ENCODE results near the gene HIVEP1. TPM values are rescaled to one million over a fixed set of nuclear protein-coding genes. Genes with fewer than 3 reads are reported as not detected.

Gene HIVEP1
- total RNA-seq, 1 donor from 2014 or later, result 45.4 TPM

DNA sequence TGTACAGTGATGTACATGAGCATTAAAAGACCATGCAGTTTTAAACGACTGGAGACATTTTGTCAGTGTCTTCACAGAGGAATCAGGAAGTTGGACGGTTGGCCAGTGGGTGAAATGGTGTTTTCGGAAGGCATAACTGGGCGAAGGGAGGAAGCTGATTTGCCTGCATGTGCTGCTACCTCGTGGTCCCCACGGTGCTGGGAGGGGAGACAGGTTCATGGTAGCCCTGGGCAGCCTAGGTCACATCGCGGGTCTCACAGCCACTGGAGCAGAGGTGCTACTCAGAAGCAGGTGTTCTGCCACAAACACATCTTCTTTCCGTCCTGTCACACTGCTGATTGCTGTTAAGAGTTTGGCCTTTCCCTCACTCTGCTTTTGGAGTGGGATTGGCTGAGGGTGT, 35.2 kb downstream of the HIVEP1 start:
- no peak for DNase-seq (ENCODE audit: low read depth)
- TF ChIP-seq, protein P1, sequence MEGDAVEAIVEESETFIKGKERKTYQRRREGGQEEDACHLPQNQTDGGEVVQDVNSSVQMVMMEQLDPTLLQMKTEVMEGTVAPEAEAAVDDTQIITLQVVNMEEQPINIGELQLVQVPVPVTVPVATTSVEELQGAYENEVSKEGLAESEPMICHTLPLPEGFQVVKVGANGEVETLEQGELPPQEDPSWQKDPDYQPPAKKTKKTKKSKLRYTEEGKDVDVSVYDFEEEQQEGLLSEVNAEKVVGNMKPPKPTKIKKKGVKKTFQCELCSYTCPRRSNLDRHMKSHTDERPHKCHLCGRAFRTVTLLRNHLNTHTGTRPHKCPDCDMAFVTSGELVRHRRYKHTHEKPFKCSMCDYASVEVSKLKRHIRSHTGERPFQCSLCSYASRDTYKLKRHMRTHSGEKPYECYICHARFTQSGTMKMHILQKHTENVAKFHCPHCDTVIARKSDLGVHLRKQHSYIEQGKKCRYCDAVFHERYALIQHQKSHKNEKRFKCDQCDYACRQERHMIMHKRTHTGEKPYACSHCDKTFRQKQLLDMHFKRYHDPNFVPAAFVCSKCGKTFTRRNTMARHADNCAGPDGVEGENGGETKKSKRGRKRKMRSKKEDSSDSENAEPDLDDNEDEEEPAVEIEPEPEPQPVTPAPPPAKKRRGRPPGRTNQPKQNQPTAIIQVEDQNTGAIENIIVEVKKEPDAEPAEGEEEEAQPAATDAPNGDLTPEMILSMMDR (IDR thresholded peaks at IDR 0.05; ENCODE audit: insufficient read depth, low read length, poor library complexity, severe bottlenecking), result no peak
- no peaks in the 10 kb centered on the region for H3K27me3 ChIP-seq (ENCODE audit: control insufficient read depth, insufficient read depth, low read length)
- no peaks in the 10 kb centered on the region for H3K36me3 ChIP-seq (ENCODE audit: control insufficient read depth, insufficient read depth, low read length)
- no peak overlapping the region for H3K4me3 ChIP-seq (ENCODE audit: low read depth, low read length)

DNA sequence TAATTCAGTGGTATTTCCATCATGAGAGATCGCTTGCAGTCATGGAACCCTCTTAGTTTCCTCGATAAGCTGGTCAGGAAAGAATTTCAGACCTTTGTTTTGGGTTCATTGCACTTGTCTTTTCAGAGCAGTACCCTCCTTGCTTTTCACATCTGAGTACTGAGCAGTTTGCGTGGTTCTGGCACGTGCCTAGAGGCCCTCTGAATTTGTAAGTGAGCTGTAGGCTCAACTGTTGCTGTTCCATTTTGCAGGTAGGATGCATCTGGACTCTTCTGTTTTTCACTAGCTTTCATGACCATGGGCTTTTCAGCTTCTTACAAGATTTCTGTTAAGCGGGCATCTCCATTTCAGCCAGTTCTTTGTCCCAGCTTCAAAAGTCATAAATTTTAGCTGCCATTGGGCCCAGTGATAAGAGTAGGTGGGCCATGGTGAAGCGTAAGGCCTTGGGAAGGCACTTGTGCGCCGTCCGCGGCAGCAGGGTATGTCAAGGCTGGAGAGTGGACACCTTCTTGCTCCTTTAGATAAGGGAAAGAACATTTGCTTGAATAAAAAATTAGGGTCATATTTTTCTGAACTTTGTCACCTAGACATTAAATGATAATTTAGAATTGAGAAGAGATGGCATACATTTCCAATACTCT, 35.8 kb downstream of the HIVEP1 start:
- no peak for DNase-seq (ENCODE audit: low read depth)
- no peaks in the 10 kb centered on the region for H3K36me3 ChIP-seq (ENCODE audit: control insufficient read depth, insufficient read depth, low read length)
- no peaks in the 10 kb centered on the region for H3K27me3 ChIP-seq (ENCODE audit: control insufficient read depth, insufficient read depth, low read length)
- TF ChIP-seq, protein P1 (IDR thresholded peaks at IDR 0.05; ENCODE audit: insufficient read depth, low read length, poor library complexity, severe bottlenecking), result no peak
- H3K4me3 ChIP-seq (ENCODE audit: low read depth, low read length), result no peak overlapping the region

DNA sequence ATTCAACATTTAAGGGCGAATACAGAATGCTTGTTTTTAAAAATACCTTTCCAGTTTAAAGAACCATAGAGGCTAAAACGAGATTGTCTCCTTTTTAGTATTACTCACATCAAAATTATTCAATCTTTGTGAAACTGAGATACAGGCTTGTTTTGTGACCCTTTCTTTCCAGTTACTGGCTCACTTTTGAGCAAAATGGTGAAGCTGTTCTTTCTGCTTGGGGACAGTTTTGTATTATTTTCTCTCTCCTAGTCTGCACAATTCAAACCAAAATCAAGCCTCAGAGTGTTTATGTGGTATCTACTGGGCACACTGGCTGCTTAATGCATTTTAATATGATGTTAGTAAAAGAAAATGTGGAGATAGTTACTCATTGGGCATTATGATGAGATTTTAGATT, 36.5 kb downstream of the HIVEP1 start:
- no peaks in the 10 kb centered on the region for H3K36me3 ChIP-seq (ENCODE audit: control insufficient read depth, insufficient read depth, low read length)
- H3K4me3 ChIP-seq (ENCODE audit: low read depth, low read length), result no peak overlapping the region
- TF ChIP-seq, protein P1 (IDR thresholded peaks at IDR 0.05; ENCODE audit: insufficient read depth, low read length, poor library complexity, severe bottlenecking), result no peak
- DNase-seq (ENCODE audit: low read depth), result no peak
- H3K27me3 ChIP-seq (ENCODE audit: control insufficient read depth, insufficient read depth, low read length), result no peaks in the 10 kb centered on the region

DNA sequence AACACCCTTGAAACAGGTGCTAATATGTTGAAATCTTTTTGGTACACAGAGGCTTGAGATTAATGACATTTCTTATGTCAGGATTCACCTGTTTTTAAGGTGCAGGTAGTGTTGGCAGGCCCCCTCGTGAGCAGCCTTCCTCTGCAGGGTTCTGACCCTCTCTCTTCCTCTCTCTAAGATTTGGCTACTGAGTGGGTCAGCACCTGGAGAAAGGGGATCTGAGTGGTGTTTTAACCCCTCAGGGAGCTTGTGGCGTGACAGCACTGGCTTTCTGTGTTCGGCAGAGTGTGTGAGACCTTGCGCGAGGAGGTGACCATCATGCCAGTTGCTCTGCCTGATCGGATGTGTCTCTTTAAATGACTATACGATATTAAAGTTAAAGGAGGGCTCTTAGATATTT, 37.1 kb downstream of the HIVEP1 start:
- DNase-seq (ENCODE audit: low read depth), result no peak
- Histone ChIP-seq H3K27me3 (ENCODE audit: control insufficient read depth, insufficient read depth, low read length) (no peaks in the 10 kb centered on the region), H3K36me3 (ENCODE audit: control insufficient read depth, insufficient read depth, low read length) (no peaks in the 10 kb centered on the region), H3K4me3 (ENCODE audit: low read depth, low read length) (no peak overlapping the region)
- TF ChIP-seq, protein P1 (IDR thresholded peaks at IDR 0.05; ENCODE audit: insufficient read depth, low read length, poor library complexity, severe bottlenecking), result no peak

DNA sequence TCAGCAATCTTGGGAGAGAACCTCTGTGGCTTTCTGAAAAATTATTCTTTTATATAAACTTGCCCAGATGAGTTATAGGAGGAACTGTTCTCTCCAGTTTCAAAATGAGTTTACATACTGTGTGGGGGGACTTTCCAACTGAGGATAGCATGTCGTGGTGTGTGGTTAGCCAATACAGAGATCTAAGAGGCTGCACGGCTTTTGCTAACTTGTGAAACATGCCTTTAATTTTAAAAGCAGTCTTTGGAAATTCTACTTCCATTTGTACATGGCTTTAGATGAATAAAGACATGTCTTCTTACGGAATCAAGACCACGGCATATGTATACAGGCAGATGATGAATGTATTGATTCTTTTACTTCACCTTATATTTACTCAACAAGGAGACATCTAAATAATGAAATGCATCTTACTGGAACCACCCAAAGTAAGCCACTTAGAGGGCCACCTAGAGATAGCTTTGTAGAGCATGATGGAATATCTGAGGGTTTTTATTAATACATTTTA, 39.8 kb downstream of the HIVEP1 start:
- Histone ChIP-seq H3K27me3 (ENCODE audit: control insufficient read depth, insufficient read depth, low read length) (no peaks in the 10 kb centered on the region), H3K4me3 (ENCODE audit: low read depth, low read length) (no peak overlapping the region), H3K36me3 (ENCODE audit: control insufficient read depth, insufficient read depth, low read length) (no peaks in the 10 kb centered on the region)
- DNase-seq (ENCODE audit: low read depth), result no peak
- TF ChIP-seq, protein P1 (IDR thresholded peaks at IDR 0.05; ENCODE audit: insufficient read depth, low read length, poor library complexity, severe bottlenecking), result no peak
